ENCODE results near the gene GLP1R. TPM values are rescaled to one million over a fixed set of nuclear protein-coding genes. Genes with fewer than 3 reads are reported as not detected.

Gene GLP1R
- total RNA-seq (2014; rRNA removed), result not detected in 2 replicates
- not detected for polyA plus RNA-seq (2012)

DNA sequence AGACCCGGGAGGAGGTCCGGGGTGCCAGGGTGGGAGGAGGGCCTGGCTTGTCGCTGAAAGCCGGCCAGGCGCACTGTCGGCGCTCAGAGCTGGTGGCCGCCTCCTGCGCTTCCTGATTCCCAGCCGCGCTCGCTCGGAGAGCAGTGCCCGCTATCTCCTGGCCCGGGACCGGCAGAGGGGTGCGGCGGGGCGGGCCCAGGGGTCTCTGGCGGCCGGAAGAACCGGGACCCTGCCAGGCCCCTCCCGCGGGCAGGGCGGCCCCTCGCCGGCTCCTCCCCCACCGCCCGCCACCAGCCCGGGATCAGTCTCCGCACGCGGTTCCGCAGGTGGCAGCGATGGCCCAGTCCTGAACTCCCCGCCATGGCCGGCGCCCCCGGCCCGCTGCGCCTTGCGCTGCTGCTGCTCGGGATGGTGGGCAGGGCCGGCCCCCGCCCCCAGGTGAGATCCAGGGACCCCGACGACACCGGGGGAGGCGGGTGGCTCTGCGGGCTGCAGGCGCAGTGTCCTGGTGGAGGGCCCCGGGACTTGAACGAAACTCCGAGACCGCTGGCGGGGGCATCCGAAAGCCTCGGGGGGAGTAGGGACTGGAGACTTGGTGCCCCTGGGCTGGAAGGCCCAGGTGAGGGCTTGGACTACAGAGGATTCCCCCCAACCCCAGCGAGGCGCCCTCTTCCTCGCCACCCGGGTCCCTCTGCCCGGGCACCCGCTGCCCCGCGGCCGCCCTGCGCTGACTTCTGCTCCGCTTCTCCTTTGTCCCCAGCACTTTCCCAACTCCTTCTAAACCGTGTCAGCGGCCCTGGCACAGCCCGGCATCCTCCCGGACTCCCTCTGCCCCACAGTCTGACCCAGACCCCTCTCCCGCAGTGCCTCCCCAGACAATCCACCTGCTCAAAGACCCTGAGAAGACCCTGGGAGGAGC is at the start of gene GLP1R:
Gene GLP1R (plus strand): TSS at position 301 of the 919 bp plus-strand sequence. CDS start 60 bp downstream, at position 361.
- DNase-seq (ENCODE audit: low read depth), result no peak

DNA sequence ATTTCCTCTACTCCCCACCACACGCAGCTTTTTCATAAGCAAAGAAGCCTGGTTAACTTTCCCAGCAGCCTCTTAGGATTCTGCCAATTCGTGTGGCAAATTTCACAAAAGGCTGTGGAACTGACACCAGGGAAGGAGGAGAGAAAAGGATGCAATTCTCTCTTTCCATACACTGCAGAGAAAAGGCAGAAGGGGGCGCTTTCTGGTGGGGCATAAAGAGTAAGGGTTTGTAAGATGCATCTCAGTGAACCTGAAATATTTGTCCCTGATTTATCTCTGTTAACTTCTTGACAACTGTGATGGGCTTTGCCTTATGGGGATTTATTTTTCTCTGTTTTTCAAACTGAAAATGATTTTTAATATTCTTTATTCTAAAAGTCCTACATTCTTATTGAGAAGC is 45.5 kb upstream of the GLP1R start:
- no peak for DNase-seq (ENCODE audit: low read depth)

- no peak for DNase-seq (ENCODE audit: low read depth)
These were observed 45.1 kb upstream of the GLP1R start for GRCh38 chr6:39003492-39003891.

DNA sequence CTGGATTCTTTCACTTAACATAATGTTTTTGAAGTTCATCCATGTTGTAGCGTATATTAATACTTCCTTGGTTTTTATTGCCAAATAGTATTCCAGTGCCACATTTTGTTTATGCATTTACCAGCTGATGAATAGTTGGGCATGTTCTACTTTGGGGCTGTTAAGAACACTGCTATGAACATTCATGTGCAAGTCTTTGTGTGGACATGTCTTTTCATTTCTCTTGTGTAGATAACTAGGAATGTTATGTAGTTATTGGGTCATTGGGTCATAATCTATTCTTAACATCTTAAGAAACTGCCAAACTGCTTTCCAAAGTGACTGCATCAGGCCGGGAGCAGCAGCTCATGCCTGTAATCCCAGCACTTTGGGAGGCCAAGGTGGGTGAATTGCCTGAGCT is 43.8 kb upstream of the GLP1R start:
- DNase-seq (ENCODE audit: low read depth), result no peak

GRCh38 chr6:39005774-39006173 is 42.8 kb upstream of the GLP1R start:
- DNase-seq (ENCODE audit: low read depth), result no peak

GRCh38 chr6:39007575-39007974 is 41.0 kb upstream of the GLP1R start:
- DNase-seq (ENCODE audit: low read depth), result no peak

DNA sequence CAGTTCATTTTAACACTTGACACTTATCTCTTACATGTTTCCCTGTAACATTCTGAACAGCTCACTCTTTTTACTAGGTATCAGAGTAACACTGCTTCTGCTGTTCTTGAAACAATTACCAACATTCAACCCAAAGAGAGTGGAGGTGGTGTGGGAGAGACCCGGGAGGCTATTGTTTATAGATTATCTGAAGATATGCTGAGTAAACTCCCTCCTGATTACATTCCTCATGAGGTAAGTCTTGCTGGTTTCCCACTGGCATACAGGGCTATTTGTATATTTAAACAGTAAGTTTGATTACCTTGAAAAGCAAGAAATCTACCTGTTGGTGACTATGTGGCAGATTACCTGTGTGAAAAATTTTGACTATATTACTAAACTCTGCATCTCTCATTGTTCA is 39.8 kb upstream of the GLP1R start:
- DNase-seq (ENCODE audit: low read depth), result no peak

DNA sequence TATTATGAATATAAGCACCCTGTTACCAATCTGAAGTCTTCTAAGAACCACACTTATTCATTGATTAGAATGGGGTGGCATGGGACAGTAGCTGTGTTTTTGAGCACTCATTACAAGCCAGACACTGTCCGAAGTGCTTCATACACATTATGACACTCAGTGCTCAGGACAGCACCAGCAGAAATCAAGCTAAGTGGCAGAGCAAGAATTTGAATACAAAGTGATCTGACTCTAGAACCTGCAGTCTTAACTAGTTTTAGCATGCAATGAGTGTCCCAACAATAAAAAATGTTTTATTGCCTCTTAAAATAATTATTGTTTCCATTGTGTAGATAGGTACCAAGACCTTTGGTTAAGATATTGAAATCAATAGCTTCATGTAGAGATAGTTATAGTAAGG is 39.1 kb upstream of the GLP1R start:
- no peak for DNase-seq (ENCODE audit: low read depth)

- DNase-seq (ENCODE audit: low read depth), result no peak
These were observed 31.6 kb upstream of the GLP1R start for GRCh38 chr6:39016839-39017546.

DNA sequence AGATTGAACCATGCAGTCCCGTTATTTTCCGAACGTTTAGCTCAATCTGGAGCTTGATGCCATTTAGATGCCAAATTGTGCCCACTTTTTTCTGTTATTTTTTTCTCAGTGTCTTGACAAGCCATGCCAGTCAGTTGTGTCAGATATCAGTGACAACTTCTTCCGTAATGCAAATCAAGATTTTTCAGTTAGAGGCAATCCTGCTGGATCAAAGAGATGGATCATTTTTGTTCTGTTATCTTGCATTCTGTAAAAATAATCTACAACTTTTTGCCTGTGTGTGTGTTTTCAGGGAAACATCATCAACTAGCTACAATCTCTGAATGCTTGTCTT is 31.1 kb upstream of the GLP1R start:
- DNase-seq (ENCODE audit: low read depth), result no peak

DNA sequence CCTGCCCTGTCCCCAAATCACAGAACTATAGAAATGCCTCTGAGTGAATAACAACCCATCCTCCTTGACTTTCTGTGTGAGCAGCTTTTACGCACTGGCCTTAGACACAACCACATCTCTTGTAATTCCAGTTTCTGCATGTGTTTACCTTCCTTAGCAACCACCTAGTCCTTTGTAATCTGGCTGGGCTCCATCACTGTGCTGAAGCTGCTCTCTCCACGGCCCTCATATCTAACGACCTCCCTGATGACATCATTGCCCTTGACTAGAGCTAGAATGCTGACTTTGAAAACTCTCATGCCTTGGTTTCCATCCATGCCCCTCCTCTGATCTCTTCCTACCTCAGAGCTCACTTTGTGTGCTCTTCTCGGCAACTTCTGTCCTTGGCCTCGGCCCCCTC is 30.5 kb upstream of the GLP1R start:
- no peak for DNase-seq (ENCODE audit: low read depth)

DNA sequence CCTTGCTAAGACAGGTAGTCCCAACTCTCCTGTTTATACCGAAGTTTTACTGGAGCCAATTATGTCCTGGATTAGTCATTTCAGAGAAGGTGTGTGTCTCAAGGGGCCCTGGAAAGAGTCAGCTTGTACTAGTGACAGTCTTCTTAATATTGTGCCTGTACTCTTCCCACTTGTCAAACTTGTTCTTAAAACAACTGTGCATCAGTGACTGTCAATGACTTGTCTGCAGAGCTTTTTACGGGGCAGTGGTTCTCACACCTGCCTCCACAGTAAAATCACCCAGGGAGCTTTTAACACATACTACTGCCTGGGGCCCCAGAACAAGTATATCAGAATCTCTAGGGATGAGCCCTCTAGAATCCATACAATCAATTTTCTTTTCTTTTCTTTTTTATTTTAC is 28.4 kb upstream of the GLP1R start:
- DNase-seq (ENCODE audit: low read depth), result no peak

- DNase-seq (ENCODE audit: low read depth), result no peak
These were observed 27.5 kb upstream of the GLP1R start for GRCh38 chr6:39021041-39021440.

DNA sequence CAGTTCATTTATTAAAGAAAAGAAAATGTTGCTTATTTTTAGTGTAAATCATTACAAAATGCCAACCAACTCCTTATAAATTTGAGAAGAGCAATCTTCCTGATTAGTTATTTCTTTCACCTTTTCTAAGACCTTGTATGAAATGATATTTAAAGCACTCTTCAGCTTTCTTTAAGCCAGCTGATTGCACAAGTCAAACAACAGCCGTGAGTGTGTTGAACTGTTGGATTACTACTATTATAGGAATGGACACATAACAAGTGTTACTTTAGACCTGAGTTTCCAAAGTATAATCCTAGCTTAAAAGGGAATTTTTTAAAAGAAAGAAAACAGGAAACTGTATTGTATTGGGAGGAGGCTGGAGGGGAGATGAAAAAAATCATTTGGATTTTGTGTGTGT is 26.8 kb upstream of the GLP1R start:
- DNase-seq (ENCODE audit: low read depth), result no peak

- no peak for DNase-seq (ENCODE audit: low read depth)
These were observed 22.4 kb upstream of the GLP1R start for GRCh38 chr6:39026175-39026574.

DNA sequence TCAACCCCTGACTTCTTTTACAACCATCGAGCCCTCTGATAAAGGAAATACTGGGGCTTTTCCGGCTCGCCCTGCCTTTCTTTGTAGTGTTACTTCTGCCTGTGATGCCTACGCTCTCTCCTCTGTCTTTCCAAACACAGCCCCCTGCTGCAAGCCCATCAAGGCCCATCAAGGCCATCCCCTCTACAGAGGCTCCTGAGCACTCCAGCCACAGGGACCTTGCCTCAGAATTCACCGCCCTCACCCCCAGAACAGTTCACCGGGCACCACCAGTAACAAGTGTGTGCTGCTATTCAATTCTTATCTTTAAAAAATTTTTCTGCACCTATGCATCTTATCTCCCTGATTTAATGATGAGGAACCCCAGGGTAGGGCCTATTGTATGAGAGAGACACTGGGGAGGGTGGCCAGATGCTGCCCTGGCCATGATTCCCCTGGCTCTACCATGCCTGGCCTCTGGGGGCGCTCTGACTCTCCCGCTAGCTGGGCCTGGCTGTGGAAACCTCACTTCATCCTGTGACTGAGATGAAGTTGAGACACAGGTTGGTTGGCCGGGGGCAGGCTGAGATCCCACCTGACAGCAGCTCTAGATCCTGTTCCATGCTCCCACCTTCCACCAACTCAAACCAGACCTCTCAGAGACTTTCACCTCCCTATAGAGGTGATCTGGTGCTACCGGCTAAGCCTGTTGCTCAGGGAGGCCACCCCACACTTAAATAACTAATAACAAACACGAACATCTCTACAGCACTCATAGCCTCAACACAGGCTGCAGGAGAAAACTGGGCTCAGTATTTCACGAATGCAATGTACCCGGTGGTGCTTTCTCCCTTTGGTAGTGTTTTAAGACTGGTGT is 19.2 kb upstream of the GLP1R start:
- peak; percentile 4 for DNase-seq (ENCODE audit: low read depth)

DNA sequence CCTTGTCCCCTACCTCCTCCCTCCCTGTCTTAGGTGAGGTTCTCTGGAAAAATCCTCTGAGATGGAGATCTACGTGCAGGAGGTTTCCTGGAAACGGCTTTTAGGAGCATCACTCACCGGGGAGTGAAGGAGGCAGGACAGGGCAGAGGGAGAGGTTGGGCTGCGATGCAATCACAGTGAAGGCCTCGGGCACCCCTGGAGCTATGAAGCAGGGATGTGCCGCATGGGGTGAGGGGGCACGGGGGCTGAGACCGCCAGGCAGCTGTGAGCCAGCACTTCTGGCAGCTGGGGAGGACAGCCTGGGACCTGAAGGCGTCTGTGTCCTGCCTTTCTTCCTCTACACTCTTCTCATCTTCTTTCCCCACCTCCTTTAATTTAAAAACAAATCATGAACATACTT is 12.9 kb upstream of the GLP1R start:
- no peak for DNase-seq (ENCODE audit: low read depth)

DNA sequence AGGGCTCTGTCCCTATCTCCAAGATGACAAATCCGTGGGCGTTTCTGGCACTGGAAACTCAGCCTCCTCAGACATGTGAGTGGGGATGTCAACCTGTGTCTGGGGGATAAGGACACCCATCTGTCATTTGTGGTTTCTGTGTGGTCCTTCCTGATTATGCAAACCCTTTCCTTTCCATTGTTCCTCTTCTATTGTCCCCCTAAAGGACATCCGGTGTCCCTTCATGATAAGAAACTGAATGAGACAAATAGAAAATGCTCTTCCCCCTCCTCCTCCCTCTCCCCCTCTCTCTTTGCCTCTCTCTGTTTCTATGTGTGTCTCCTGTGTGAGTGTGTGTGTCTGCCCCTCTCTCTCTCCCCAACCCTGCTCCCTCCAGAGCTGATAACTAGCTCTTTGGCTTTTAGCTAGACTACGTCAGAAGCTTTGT is 11.5 kb upstream of the GLP1R start:
- DNase-seq (ENCODE audit: low read depth), result no peak

GRCh38 chr6:39037707-39038106 is 10.9 kb upstream of the GLP1R start:
- no peak for DNase-seq (ENCODE audit: low read depth)

GRCh38 chr6:39040080-39040673 is 8.4 kb upstream of the GLP1R start:
- DNase-seq (ENCODE audit: low read depth), result no peak

GRCh38 chr6:39041072-39041471 is 7.5 kb upstream of the GLP1R start:
- DNase-seq (ENCODE audit: low read depth), result no peak

- DNase-seq (ENCODE audit: low read depth), result no peak
These were observed 4.8 kb upstream of the GLP1R start for GRCh38 chr6:39043776-39044175.
